PC-9 (cell line): ENCODE results near the gene MMP24OS. TPM values are rescaled to one million over a fixed set of nuclear protein-coding genes. Genes with fewer than 3 reads are reported as not detected.

Experiments used
- BruUV-seq: library from RNA; stranded (reverse); fragments of 400-500 nt; replicated peaks from 2 replicates; lab custom pipeline; 2021; lab: Mats Ljungman, UMichigan
- CTCF ChIA-PET: fragments of 300-600 bp; sonication (Branson Sonifier 250); formaldehyde crosslinking; loops from one replicate; lab custom pipeline; 2022; ENCODE audit warnings: antibody characterized with exemption; lab: Charles Lee
- POLR2A ChIA-PET: fragments of 300-600 bp; sonication (Branson Sonifier 250); formaldehyde crosslinking; loops from one replicate; lab custom pipeline; 2022; ENCODE audit warnings: antibody characterized with exemption; ENCODE audit not compliant: unreplicated experiment; lab: Charles Lee
- DNase-seq, 2 experiments: peaks; one replicate each; pipeline versions ENCODE4 v3.0.0 to v3.0.0-alpha.2; 2015 to 2022; ENCODE audit warnings: mixed read lengths in 1 of 2
- H2AFZ ChIP-seq: fragments of 200-600 bp; sonication (generic); 2 replicates; pipeline ENCODE4 v1.8.1; 2017; ENCODE audit warnings: antibody characterized with exemption
- H3F3A ChIP-seq: fragments of 200-600 bp; sonication (generic); 2 replicates; pipeline ENCODE4 v1.8.1; 2017; ENCODE audit warnings: antibody characterized with exemption, mild to moderate bottlenecking, low read depth; ENCODE audit not compliant: insufficient read depth
- H3K27ac ChIP-seq: fragments of 200-600 bp; sonication (generic); 2 replicates; pipeline ENCODE4 v1.6.1; 2016; ENCODE audit warnings: mixed run types
- H3K27me3 ChIP-seq: fragments of 200-600 bp; sonication (generic); 2 replicates; pipeline ENCODE4 v1.6.1; 2016; ENCODE audit warnings: low read depth, mixed run types; ENCODE audit not compliant: insufficient read depth
- H3K36me3 ChIP-seq: fragments of 200-600 bp; sonication (generic); 2 replicates; pipeline ENCODE4 v1.6.1; 2016; ENCODE audit warnings: low read depth, mixed run types
- H3K4me1 ChIP-seq: fragments of 200-600 bp; sonication (generic); replicated peaks from 2 replicates; pipeline ENCODE4 v1.6.1; 2016; ENCODE audit warnings: mixed run types; ENCODE audit not compliant: insufficient read depth
- H3K4me2 ChIP-seq: fragments of 200-600 bp; sonication (generic); 2 replicates; pipeline ENCODE4 v1.6.1; 2017; ENCODE audit warnings: mixed run types
- H3K4me3 ChIP-seq: fragments of 200-600 bp; sonication (generic); 2 replicates; pipeline ENCODE4 v1.6.1; 2016; ENCODE audit warnings: mixed run types
- H3K79me2 ChIP-seq: fragments of 200-600 bp; sonication (generic); 2 replicates; pipeline ENCODE4 v1.6.1; 2017; ENCODE audit warnings: low read depth, mixed run types
- H3K9me2 ChIP-seq: fragments of 200-600 bp; sonication (generic); 2 replicates; pipeline ENCODE4 v1.8.1; 2017; ENCODE audit warnings: mild to moderate bottlenecking; ENCODE audit not compliant: insufficient read depth
- H3K9me3 ChIP-seq: fragments of 200-600 bp; sonication (generic); 2 replicates; pipeline ENCODE4 v1.8.1; 2016; ENCODE audit warnings: low read depth; ENCODE audit not compliant: insufficient read depth
- H4K20me1 ChIP-seq: fragments of 200-600 bp; sonication (generic); 2 replicates; pipeline ENCODE4 v1.8.1; 2017; ENCODE audit not compliant: insufficient read depth
- EZH2 ChIP-seq: fragments of 200-600 bp; sonication (generic); IDR thresholded peaks from 2 replicates; pipeline ENCODE4 v1.8.0; 2017; ENCODE audit warnings: antibody characterized with exemption, low read depth
- intact Hi-C: fragments of 100-400 bp; cut with micrococcal nuclease; formaldehyde crosslinking; loops from one replicate; pipeline ENCODE4 v1.10.0; 2022; ENCODE audit not compliant: unreplicated experiment
- total RNA-seq: library from RNA; stranded (reverse); gene quantifications from 2 replicates; pipeline ENCODE4 v1.2.3, GENCODE V29; 2021
- TF ChIP-seq, protein P1 (sequence below): fragments of 200-600 bp; sonication (generic); conservative IDR thresholded peaks from 2 replicates; pipeline ENCODE4 v1.6.1; 2017; ENCODE audit warnings: mixed run types, antibody characterized with exemption, mild to moderate bottlenecking, moderate library complexity

The MMP24OS gene
- total RNA-seq, 1 experiment from 2014 or later = 59.3 TPM

DNA sequence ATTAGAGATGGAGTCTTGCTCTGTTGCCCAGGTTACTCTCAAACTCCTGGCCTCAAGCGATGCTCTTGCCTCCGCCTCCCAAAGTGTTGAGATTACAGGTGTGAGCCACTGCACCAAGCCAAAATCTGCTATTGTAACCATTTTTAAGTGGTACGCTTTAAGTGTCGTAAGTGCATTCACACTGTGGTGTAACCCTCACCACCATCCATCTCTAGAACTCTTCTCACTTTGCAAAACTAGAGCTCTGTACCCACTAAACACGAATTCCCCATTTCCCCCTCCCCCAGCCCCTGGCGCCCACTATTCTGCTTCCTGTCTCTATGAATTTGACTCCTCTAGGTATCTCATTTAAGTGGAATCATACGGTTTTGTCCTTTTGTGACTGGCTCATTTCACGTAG, 17.1 kb upstream of the MMP24OS start:
- POLR2A ChIA-PET = no interaction called here

DNA sequence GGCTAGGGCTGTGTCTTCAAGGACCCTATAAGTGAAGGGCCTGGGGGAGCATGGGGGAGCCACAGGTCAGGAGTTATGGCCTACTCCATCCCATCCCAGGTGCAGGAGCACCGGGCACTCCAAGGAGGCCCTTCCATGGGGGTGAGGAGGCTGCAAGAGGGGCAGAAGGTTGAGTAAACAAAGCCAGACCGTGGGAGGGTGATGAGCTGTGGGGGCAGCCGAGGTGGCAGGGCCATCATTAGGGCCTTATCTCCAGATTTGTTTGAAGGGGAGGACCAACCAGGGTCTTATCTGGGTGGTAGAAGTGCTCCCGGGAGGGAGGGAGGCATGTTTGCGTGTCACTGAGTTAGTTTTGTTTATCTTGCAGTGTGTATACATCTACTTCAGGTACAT, 16.4 kb upstream of the MMP24OS start:
- BruUV-seq = no TSS peak
- ChIA-PET CTCF (interaction anchor here (0.6 kb wide), 1 partner anchor 438 kb away, joined by 4 read pairs; no protein-coding TSS in a partner anchor), POLR2A (no interaction called here)
- TF ChIP-seq, protein P1, sequence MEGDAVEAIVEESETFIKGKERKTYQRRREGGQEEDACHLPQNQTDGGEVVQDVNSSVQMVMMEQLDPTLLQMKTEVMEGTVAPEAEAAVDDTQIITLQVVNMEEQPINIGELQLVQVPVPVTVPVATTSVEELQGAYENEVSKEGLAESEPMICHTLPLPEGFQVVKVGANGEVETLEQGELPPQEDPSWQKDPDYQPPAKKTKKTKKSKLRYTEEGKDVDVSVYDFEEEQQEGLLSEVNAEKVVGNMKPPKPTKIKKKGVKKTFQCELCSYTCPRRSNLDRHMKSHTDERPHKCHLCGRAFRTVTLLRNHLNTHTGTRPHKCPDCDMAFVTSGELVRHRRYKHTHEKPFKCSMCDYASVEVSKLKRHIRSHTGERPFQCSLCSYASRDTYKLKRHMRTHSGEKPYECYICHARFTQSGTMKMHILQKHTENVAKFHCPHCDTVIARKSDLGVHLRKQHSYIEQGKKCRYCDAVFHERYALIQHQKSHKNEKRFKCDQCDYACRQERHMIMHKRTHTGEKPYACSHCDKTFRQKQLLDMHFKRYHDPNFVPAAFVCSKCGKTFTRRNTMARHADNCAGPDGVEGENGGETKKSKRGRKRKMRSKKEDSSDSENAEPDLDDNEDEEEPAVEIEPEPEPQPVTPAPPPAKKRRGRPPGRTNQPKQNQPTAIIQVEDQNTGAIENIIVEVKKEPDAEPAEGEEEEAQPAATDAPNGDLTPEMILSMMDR = no peak
- TF ChIP-seq EZH2 = no peak
- Histone ChIP-seq H3K4me2 (no peak overlapping the region), H3K27ac (no peak overlapping the region), H3K9me3 (no peaks in the 10 kb centered on the region), H4K20me1 (no peaks in the 10 kb centered on the region), H3K4me1 (no peaks in the 10 kb centered on the region), H3K36me3 (no peaks in the 10 kb centered on the region), H3K4me3 (no peak overlapping the region), H2AFZ (no peak overlapping the region), H3K79me2 (no peaks in the 10 kb centered on the region), H3F3A (no peaks in the 10 kb centered on the region), H3K9me2 (no peaks in the 10 kb centered on the region), H3K27me3 (no peaks in the 10 kb centered on the region)
- no peak for DNase-seq
- intact Hi-C loops = no loop called here

More for the DNA sequence above, 17.1 kb upstream of the MMP24OS start:
- Histone ChIP-seq H3K9me2 (no peaks in the 10 kb centered on the region), H3K27ac (no peak overlapping the region), H3K4me3 (no peak overlapping the region), H3K4me1 (no peaks in the 10 kb centered on the region), H3K36me3 (no peaks in the 10 kb centered on the region), H3K4me2 (no peak overlapping the region), H4K20me1 (no peaks in the 10 kb centered on the region), H3K79me2 (no peaks in the 10 kb centered on the region), H3F3A (no peaks in the 10 kb centered on the region), H3K9me3 (no peaks in the 10 kb centered on the region), H2AFZ (no peak overlapping the region), H3K27me3 (no peaks in the 10 kb centered on the region)
- intact Hi-C loops = no loop called here
- TF ChIP-seq, protein P1 = no peak
- no peak for TF ChIP-seq EZH2
- DNase-seq = no peak
- no TSS peak for BruUV-seq
- CTCF ChIA-PET = interaction anchor here (0.6 kb wide), 1 partner anchor 239 kb away, joined by 3 read pairs; no protein-coding TSS in a partner anchor

DNA sequence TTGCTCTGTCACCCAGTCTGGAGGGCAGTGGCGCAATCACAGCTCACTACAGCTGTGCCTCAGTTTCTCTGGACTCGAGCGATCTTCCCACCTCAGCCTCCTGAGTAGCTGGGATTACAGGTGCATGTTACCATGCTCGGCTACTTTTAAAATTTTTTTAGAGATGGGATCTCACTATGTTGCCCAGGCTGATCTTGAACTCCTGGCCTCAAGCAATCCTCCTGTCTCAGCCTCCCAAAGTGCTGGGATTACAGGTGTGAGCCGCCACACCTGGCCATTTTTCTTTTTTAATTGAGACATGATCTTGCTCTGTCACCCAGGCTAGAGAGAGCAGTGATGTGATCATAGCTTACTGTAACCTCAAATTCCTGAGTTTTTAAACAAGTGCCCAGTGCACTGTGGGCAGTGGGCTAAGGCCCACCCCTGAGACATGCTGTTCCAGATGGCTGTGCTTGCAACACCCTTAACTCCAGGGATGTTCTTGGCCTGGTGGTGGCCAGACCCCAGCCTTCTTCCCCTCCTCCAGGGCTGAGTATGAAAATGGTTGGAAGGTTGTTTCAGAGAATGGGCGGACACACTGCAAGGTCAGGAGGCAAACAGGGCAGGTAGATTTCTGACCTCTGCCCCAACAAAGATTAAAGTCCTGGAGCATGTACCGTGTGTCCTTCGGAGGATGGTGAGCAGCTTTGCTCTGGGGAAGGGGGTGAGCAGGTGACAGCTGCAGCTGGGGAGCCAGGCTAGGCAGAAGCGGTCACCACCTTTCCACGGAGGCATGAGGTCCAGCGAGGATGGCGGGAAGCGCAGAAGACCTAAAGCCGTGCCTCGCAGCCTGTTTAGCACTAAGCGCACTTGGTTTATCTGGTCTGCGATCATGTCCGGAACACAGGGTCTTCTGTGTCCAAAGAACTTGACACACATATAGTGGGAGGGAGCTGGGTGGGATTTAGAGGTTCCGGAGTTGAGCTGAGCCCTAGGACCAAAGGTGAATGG, 15.7 kb upstream of the MMP24OS start:
- no peaks in the 10 kb centered on the region for H3K9me2 ChIP-seq
- POLR2A ChIA-PET = interaction anchor here (0.7 kb wide), 1 partner anchor 246 kb away, joined by 4 read pairs; no protein-coding TSS in a partner anchor
- H3K9me3 ChIP-seq = no peaks in the 10 kb centered on the region
- no TSS peak for BruUV-seq
- H3K27ac ChIP-seq = no peak overlapping the region
- H4K20me1 ChIP-seq = no peaks in the 10 kb centered on the region
- H3K4me3 ChIP-seq = no peak overlapping the region
- no peak for TF ChIP-seq EZH2
- TF ChIP-seq, protein P1 = no peak
- H3K36me3 ChIP-seq = no peaks in the 10 kb centered on the region
- CTCF ChIA-PET = interaction anchor here (0.6 kb wide), 1 partner anchor 437 kb away, joined by 4 read pairs; no protein-coding TSS in a partner anchor
- no peaks in the 10 kb centered on the region for H3K4me1 ChIP-seq
- intact Hi-C loops = no loop called here
- no peaks in the 10 kb centered on the region for H3K79me2 ChIP-seq
- DNase-seq = no peak
- H3K4me2 ChIP-seq = no peak overlapping the region
- no peaks in the 10 kb centered on the region for H3K27me3 ChIP-seq
- no peaks in the 10 kb centered on the region for H3F3A ChIP-seq
- no peak overlapping the region for H2AFZ ChIP-seq
